HUES6 (cell line): Measurements from ENCODE around the gene BLMH.

Experiments used
- H3K27ac ChIP-seq: 2 replicates; pipeline ENCODE4 v1.7.0; 2013; ENCODE audit warnings: low read depth, mild to moderate bottlenecking, low read length, inconsistent platforms
- H3K27me3 ChIP-seq: 2 replicates; pipeline ENCODE4 v1.6.1; 2013; ENCODE audit warnings: low read length; ENCODE audit not compliant: control insufficient read depth, insufficient read depth
- H3K36me3 ChIP-seq: 2 replicates; pipeline ENCODE4 v1.6.1; 2013; ENCODE audit warnings: low read length; ENCODE audit not compliant: control insufficient read depth, insufficient read depth
- H3K4me1 ChIP-seq: 2 replicates; pipeline ENCODE4 v1.6.1; 2013; ENCODE audit warnings: low read length; ENCODE audit not compliant: control insufficient read depth, insufficient read depth
- H3K4me3 ChIP-seq: 2 replicates; pipeline ENCODE4 v1.5.1; 2013; ENCODE audit warnings: low read depth, low read length
- H3K9ac ChIP-seq: one replicate; pipeline ENCODE4 v1.6.1; 2013; ENCODE audit warnings: mild to moderate bottlenecking, low read length
- H3K9me3 ChIP-seq: 2 replicates; pipeline ENCODE4 v1.6.1; 2013; ENCODE audit warnings: low read depth, low read length; ENCODE audit not compliant: control insufficient read depth, insufficient read depth

BLMH gene

DNA sequence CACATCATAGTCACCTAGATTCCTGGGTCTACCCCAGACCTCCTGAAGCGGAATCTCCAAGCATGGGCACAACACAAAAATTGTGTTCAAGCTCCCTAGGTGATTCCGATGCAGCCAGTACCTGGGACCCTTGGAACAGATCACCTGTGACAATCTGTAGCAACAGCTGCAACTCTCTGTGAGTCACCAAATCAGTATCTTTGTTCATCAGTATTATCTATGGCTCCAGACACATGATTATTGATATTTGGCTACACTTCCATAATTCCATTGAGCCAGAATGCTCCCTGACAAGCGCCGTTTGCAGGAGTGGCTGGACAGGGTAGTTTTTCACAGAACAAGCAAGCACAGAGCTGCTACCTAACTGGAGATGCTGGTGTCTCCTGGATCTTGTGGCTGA lies 72.4 kb downstream of the BLMH start:
- Histone ChIP-seq H3K9ac (no peak overlapping the region), H3K27ac (no peak overlapping the region), H3K4me1 (no peaks in the 10 kb centered on the region), H3K4me3 (no peak overlapping the region), H3K9me3 (no peaks in the 10 kb centered on the region), H3K36me3 (no peaks in the 10 kb centered on the region), H3K27me3 (no peaks in the 10 kb centered on the region)

DNA sequence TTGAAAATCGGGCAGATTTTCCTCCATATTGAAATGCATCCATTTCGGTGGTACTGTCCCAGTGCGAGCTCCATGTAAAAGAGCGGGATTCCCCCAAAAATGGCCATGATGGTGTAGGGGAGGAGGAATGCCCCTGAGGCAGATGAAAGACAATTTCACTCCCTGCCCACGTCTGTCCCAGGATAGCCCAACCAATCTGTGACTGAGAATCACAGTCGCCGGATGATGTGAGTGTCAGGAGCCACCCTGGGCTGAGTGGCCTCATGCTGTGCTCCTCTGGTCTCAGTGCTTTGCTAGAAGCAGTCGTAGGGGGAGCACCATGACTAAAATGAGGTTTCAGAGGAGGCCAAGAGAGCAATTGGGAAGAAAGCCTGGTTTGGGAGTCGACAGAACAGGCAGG lies 72.9 kb downstream of the BLMH start:
- Histone ChIP-seq H3K27me3 (no peaks in the 10 kb centered on the region), H3K9me3 (no peaks in the 10 kb centered on the region), H3K27ac (no peak overlapping the region), H3K36me3 (no peaks in the 10 kb centered on the region), H3K4me3 (no peak overlapping the region), H3K9ac (no peak overlapping the region), H3K4me1 (no peaks in the 10 kb centered on the region)

DNA sequence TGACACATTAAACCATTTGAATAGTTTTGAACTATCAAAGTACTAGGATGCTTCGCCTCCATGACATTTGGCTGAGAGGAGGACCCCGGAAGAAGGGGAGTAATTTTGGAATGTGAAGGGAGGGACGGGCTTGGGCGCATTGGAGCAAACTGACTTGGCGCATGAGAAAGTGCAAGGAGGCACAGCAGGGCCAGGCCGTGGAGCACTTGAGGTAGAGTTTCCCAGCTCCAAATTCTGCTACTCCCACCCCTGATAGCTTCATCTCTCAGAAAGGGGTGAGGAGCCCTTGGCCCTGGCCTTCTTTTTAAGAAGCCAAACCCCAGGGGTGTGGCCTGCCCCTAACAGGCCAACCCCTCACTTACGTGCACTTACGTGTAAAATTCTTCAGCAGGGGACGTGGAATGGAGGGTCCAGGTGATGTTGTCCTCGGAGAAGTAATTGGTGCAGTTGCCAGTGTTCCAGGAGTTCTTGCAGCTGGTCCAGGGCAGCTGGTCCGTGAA lies 73.9 kb downstream of the BLMH start:
- H3K27me3 ChIP-seq: no peaks in the 10 kb centered on the region
- no peak overlapping the region for H3K4me3 ChIP-seq
- no peaks in the 10 kb centered on the region for H3K9me3 ChIP-seq
- H3K4me1 ChIP-seq: no peaks in the 10 kb centered on the region
- H3K27ac ChIP-seq: no peak overlapping the region
- H3K36me3 ChIP-seq: no peaks in the 10 kb centered on the region
- no peak overlapping the region for H3K9ac ChIP-seq

DNA sequence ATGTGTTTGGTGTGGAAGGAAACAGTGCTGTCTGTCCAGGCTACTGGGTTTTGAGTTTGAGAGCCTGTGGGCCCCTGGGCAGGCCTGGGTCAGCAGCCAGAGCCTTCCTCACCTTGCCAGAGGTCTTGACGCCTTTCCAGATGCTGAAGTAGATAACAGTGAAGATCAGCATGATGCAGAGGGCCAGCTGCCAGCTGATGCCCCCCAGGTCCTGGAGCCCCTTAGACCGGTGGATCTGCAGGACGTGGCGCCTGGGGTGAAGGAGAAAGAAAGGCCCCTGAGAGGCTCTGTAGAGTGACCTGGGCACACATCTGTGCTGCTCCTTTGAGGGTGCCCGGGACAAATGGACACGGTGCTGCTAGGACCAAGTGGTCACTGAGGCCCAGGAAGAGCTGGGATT lies 74.7 kb downstream of the BLMH start:
- Histone ChIP-seq H3K4me1 (no peaks in the 10 kb centered on the region), H3K9ac (no peak overlapping the region), H3K9me3 (no peaks in the 10 kb centered on the region), H3K27me3 (no peaks in the 10 kb centered on the region), H3K36me3 (no peaks in the 10 kb centered on the region), H3K4me3 (no peak overlapping the region), H3K27ac (no peak overlapping the region)

DNA sequence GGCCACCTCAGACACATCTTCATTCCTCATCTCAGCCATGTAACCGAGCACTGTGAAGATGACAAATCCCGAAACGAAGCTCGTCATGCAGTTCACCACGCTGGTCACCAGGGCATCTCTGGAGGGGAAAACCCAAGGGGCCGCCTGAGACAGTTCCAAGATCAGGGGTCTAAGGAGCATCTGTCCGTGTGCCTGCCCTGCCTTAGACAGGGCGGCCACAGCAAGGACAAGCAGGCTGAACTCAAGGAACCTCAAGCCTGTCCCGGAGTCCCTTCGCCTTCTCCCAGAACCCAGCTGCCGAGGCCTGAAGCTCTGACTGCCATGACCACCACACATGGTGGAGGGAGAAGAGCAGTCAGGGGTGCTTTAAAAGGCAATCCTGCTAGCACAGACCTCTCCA lies 79.0 kb downstream of the BLMH start:
- no peak overlapping the region for H3K9ac ChIP-seq

DNA sequence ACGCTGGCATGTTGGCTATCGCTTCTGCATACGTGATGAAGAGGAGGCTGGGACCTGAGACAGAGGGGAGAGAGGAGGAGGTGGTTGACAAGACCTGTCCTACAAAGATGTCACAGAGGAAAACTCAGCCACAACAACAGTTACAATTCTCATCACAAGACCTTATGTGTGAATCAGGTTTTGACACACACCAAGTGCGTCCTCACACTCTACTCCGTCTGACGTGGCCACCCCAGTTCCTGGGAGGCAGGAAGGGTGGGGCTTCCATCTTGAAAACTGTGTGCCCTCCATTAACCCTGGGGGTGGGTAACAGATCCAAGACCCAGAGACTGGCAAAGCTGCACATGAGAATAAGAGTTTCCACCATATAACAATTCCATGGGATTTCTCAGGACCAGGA lies 80.4 kb downstream of the BLMH start:
- Histone ChIP-seq H3K27ac (no peak overlapping the region), H3K4me1 (no peaks in the 10 kb centered on the region), H3K36me3 (no peaks in the 10 kb centered on the region), H3K9me3 (no peaks in the 10 kb centered on the region), H3K9ac (no peak overlapping the region), H3K4me3 (no peak overlapping the region), H3K27me3 (no peaks in the 10 kb centered on the region)

More for the DNA sequence above, 79.0 kb downstream of the BLMH start:
- no peaks in the 10 kb centered on the region for H3K4me1 ChIP-seq
- H3K4me3 ChIP-seq: no peak overlapping the region
- no peaks in the 10 kb centered on the region for H3K9me3 ChIP-seq
- no peaks in the 10 kb centered on the region for H3K36me3 ChIP-seq
- H3K27ac ChIP-seq: no peak overlapping the region
- H3K27me3 ChIP-seq: no peaks in the 10 kb centered on the region

DNA sequence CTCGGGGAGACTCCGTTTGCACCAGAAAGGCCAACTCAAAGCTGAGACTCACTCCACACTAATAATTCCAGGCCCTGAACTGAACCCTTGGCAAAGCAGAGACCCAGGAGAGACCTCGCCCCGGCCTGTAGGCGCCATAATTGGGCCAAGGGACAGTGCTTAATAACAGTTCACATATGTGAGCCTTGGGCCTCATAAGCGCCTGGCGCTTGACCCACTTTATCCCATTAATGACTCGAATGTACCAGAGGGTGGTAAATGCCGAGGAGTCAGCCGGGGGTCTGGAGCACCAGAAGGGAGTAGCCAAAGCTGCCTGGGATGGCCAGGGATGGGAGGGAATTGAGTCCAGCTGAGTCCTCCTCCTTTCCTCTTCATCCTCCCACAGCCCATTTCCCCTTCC lies 80.8 kb downstream of the BLMH start:
- no peaks in the 10 kb centered on the region for H3K4me1 ChIP-seq
- no peak overlapping the region for H3K4me3 ChIP-seq
- no peaks in the 10 kb centered on the region for H3K27me3 ChIP-seq
- H3K9me3 ChIP-seq: no peaks in the 10 kb centered on the region
- no peak overlapping the region for H3K27ac ChIP-seq
- H3K36me3 ChIP-seq: no peaks in the 10 kb centered on the region
- no peak overlapping the region for H3K9ac ChIP-seq

DNA sequence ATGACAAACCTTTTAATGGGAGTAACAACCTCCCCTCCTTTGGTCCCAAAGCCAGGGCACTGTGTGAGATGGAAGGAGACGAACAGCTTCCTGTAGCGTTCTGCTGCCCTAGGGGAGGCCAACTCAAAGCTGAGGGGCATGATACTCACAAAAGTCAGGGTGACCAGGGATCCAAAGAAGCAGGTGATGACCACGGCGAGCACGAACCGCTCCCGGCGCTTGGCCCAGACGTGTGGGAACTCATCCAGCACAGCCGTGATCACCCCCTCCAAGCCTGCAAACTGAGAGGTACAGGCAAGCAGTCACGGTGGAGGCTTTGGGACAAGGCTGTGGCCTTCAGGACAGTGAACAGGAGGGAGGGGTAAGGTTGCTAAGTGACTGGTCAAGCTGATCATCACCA lies 81.4 kb downstream of the BLMH start:
- H3K36me3 ChIP-seq: no peaks in the 10 kb centered on the region
- no peak overlapping the region for H3K27ac ChIP-seq
- no peak overlapping the region for H3K4me3 ChIP-seq
- H3K27me3 ChIP-seq: no peaks in the 10 kb centered on the region
- no peak overlapping the region for H3K9ac ChIP-seq
- no peaks in the 10 kb centered on the region for H3K9me3 ChIP-seq
- no peaks in the 10 kb centered on the region for H3K4me1 ChIP-seq

DNA sequence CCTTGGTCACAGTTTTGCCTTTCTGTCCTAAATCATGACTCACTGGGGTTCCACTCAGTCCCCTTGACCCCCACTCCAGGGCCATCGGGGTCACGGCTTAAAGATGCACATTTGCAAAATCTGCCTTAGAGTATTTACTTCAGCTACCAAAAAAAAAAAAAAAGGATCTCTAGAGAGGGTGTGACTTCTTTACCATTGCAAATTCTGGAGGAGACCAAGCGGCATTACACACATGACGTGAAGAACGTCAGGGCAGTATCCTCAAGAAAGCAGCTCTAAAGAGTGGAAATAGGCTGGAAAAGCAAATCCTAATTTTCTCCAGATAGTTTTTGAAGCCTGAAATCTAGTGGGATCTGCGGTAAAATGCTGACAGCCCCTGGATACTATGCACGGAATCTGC lies 81.8 kb downstream of the BLMH start:
- Histone ChIP-seq H3K9me3 (no peaks in the 10 kb centered on the region), H3K27ac (no peak overlapping the region), H3K27me3 (no peaks in the 10 kb centered on the region), H3K4me1 (no peaks in the 10 kb centered on the region), H3K9ac (no peak overlapping the region), H3K36me3 (no peaks in the 10 kb centered on the region), H3K4me3 (no peak overlapping the region)

DNA sequence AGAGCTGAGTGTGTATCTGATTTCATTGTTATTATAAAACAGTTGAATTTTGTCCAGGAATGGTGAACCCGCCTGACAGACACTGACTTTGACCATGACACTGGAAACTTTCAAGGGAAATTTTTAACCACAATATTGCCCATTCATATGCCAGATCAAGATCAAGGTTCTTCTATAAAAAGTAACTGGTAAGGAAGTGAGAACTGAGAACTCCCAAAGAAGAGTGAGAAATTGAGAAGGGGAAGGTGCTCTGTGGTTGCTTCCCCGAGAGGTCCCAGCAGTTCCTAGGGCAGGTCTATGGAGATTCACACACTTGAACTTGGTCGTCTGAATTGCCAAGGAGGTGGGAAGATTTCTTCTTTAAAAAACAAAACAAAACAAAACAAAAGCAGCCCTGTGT lies 83.5 kb downstream of the BLMH start:
- no peaks in the 10 kb centered on the region for H3K27me3 ChIP-seq
- H3K27ac ChIP-seq: no peak overlapping the region
- H3K9ac ChIP-seq: no peak overlapping the region
- H3K4me1 ChIP-seq: 0 out of 2 replicates have a peak, but pooled peaks cover 6% of the 10 kb centered on the region
- no peak overlapping the region for H3K4me3 ChIP-seq
- no peaks in the 10 kb centered on the region for H3K9me3 ChIP-seq
- H3K36me3 ChIP-seq: no peaks in the 10 kb centered on the region

DNA sequence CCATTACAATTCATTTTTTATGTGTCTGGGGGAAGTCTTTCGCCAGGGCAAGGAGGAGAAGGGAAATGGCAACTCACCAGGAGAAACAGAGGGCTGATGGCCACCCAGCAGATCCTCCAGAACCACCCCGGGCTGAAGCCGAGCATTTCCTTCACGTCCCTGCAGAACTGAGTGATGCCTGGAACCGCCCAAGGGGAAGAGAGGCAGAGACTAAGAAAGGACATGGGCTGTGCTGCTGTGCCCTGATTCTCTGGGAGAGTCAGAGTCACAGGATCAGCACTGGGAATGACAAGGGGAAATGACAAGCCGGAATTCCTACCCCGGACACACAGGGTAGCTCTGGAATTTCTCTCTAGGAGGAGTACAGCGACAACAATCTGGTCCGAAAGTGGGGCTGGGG lies 84.1 kb downstream of the BLMH start:
- H3K9me3 ChIP-seq: no peaks in the 10 kb centered on the region
- no peak overlapping the region for H3K9ac ChIP-seq
- H3K27me3 ChIP-seq: no peaks in the 10 kb centered on the region
- no peaks in the 10 kb centered on the region for H3K36me3 ChIP-seq
- H3K4me1 ChIP-seq: 0 out of 2 replicates have a peak, but pooled peaks cover 6% of the 10 kb centered on the region
- H3K27ac ChIP-seq: no peak overlapping the region
- no peak overlapping the region for H3K4me3 ChIP-seq

DNA sequence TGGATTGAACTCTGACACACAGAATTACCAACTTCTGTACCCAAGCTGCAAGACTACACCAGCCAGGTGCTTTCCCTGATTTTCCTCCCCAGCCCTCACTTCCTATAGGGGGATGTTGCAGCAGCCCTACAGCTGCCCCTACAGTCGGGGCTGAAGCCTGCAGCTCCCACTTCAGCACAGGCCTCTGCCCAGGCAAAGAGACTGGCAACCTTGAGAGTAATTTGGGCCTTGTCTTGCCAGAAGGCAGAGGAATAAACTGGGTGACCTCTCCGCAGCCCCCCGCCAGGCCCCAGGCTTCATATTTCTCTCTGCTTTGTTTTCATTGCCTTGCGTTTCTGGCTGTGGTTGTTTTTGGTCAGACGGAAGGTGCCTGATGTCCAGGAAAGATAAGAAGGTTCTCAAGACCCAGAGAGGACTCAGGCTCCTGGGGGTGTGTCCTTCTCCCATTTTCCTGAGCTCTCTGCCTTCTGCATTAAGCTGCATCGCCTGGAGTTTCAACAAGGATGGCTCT lies 88.2 kb downstream of the BLMH start:
- H3K9me3 ChIP-seq: no peaks in the 10 kb centered on the region
- no peak overlapping the region for H3K9ac ChIP-seq
- H3K4me1 ChIP-seq: 0 out of 2 replicates have a peak, but pooled peaks cover 6% of the 10 kb centered on the region
- no peaks in the 10 kb centered on the region for H3K27me3 ChIP-seq
- no peaks in the 10 kb centered on the region for H3K36me3 ChIP-seq
- H3K4me3 ChIP-seq: no peak overlapping the region
- H3K27ac ChIP-seq: no peak overlapping the region
